HG02973 (cell line): ENCODE data around the gene LEMD2.

Experiments
- ATAC-seq: cut with Tn5 transposase; IDR thresholded peaks from one replicate; pipeline ENCODE4 v1.9.1; 2021; ENCODE audit warnings: moderate library complexity; ENCODE audit not compliant: unreplicated experiment

LEMD2 gene

GRCh38 chr6:33777398-33778388 is 11.2 kb downstream of the LEMD2 start:
- no peak for ATAC-seq

- ATAC-seq = no peak
These were observed 12.2 kb downstream of the LEMD2 start for GRCh38 chr6:33776764-33777163.

- ATAC-seq = no peak
These were observed 12.7 kb downstream of the LEMD2 start for GRCh38 chr6:33776186-33776585.

GRCh38 chr6:33774774-33775173 is 14.2 kb downstream of the LEMD2 start:
- ATAC-seq = no peak

- no peak for ATAC-seq
These were observed 15.9 kb downstream of the LEMD2 start for GRCh38 chr6:33772902-33773472.

GRCh38 chr6:33772082-33772830 is 16.7 kb downstream of the LEMD2 start:
- ATAC-seq = no peak

- ATAC-seq = no peak
These were observed 17.5 kb downstream of the LEMD2 start for GRCh38 chr6:33771146-33772081.

- no peak for ATAC-seq
These were observed 18.1 kb downstream of the LEMD2 start for GRCh38 chr6:33770833-33771145.

- ATAC-seq = no peak
These were observed 18.7 kb downstream of the LEMD2 start for GRCh38 chr6:33770124-33770832.

GRCh38 chr6:33769248-33769821 is 19.6 kb downstream of the LEMD2 start:
- no peak for ATAC-seq

GRCh38 chr6:33768644-33769120 is 20.2 kb downstream of the LEMD2 start:
- no peak for ATAC-seq

- no peak for ATAC-seq
These were observed 21.7 kb downstream of the LEMD2 start for GRCh38 chr6:33766921-33767907.

- ATAC-seq = no peak
These were observed 23.6 kb downstream of the LEMD2 start for GRCh38 chr6:33765368-33765767.

GRCh38 chr6:33764036-33764435 is 24.9 kb downstream of the LEMD2 start:
- ATAC-seq = no peak

- ATAC-seq = no peak
These were observed 25.4 kb downstream of the LEMD2 start for GRCh38 chr6:33763483-33763882.

- ATAC-seq = no peak
These were observed 26.2 kb downstream of the LEMD2 start for GRCh38 chr6:33762713-33763112.

GRCh38 chr6:33761922-33762629 is 26.9 kb downstream of the LEMD2 start:
- no peak for ATAC-seq

- ATAC-seq = no peak
These were observed 27.4 kb downstream of the LEMD2 start for GRCh38 chr6:33761581-33761921.
